NCI-H2227 (cell line): ENCODE measurements around the gene SYNJ2.
"Not testable (repeated sequence)": the region's sequence is repeated elsewhere in the genome, so short reads cannot be mapped to it uniquely, and the experiment has no call there.

Experiments
- DNase-seq: peaks from one replicate; lab custom pipeline; 2025; ENCODE audit not compliant: unreplicated experiment; lab: John Stamatoyannopoulos, UW

Gene SYNJ2, protein sequence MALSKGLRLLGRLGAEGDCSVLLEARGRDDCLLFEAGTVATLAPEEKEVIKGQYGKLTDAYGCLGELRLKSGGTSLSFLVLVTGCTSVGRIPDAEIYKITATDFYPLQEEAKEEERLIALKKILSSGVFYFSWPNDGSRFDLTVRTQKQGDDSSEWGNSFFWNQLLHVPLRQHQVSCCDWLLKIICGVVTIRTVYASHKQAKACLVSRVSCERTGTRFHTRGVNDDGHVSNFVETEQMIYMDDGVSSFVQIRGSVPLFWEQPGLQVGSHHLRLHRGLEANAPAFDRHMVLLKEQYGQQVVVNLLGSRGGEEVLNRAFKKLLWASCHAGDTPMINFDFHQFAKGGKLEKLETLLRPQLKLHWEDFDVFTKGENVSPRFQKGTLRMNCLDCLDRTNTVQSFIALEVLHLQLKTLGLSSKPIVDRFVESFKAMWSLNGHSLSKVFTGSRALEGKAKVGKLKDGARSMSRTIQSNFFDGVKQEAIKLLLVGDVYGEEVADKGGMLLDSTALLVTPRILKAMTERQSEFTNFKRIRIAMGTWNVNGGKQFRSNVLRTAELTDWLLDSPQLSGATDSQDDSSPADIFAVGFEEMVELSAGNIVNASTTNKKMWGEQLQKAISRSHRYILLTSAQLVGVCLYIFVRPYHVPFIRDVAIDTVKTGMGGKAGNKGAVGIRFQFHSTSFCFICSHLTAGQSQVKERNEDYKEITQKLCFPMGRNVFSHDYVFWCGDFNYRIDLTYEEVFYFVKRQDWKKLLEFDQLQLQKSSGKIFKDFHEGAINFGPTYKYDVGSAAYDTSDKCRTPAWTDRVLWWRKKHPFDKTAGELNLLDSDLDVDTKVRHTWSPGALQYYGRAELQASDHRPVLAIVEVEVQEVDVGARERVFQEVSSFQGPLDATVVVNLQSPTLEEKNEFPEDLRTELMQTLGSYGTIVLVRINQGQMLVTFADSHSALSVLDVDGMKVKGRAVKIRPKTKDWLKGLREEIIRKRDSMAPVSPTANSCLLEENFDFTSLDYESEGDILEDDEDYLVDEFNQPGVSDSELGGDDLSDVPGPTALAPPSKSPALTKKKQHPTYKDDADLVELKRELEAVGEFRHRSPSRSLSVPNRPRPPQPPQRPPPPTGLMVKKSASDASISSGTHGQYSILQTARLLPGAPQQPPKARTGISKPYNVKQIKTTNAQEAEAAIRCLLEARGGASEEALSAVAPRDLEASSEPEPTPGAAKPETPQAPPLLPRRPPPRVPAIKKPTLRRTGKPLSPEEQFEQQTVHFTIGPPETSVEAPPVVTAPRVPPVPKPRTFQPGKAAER (N-terminal part only)

GRCh38 chr6:157981395-157982101, at the start of gene SYNJ2:
SYNJ2 (plus strand) TSS chr6:157981863; CDS start chr6:157981962, 99 bp downstream.
- DNase-seq = peak; percentile 71

DNA sequence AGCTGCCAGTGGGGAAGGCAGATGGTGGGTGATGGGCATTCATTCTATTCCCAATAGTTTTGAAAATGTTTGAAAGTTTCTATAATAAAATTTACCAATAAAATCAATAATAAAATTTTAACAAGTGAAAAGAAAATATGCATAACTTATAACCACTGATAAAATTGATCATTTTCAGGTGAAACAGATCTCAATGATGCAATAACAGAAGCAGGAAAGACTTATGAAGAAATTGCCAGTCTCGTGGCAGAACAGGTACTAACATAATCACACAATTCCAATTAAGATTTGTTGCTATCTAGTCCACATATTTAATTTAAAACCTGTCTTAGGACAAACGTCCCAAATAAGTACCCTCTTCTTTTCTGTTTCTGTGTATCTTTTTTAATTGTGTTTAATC, 45.9 kb upstream of the SYNJ2 start:
- no peak for DNase-seq

DNA sequence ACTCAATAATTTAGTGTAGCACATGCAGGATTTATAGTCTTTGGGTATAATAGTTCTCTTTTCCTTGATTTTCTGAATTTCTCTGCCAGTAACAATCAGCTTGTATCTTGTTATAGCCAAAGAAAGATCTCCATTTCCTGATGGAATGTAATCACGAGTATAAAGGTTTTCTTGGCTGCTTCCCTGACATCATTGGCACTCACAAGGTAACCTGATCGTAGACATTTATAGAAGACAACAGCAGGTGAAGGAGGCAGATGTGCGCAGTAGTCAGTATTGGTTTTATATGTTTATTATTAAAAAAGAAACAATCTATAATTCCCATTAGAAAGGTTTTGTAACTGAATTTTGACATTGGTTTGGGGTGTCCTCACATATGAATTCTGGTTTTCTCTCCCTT, 44.3 kb upstream of the SYNJ2 start:
- DNase-seq = no peak

DNA sequence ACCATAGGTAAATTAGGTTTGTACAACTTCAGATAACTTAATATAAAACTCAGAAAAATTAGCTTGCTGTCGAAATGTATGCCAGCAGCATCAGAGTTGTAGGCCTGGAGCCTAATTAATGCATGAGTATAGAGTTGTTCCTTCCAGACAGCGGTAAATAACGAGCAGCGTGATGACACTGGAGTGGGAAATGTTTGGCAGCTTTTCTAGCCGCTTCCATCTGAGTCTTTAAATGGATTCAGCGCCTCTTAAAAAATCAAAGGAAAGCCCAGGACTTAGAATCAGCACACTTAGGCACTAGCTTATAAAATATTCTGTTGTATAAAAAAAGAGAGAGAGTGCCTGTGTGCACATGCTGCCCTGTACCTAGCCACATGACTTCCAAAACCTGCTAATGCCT, 43.7 kb upstream of the SYNJ2 start:
- no peak for DNase-seq

DNA sequence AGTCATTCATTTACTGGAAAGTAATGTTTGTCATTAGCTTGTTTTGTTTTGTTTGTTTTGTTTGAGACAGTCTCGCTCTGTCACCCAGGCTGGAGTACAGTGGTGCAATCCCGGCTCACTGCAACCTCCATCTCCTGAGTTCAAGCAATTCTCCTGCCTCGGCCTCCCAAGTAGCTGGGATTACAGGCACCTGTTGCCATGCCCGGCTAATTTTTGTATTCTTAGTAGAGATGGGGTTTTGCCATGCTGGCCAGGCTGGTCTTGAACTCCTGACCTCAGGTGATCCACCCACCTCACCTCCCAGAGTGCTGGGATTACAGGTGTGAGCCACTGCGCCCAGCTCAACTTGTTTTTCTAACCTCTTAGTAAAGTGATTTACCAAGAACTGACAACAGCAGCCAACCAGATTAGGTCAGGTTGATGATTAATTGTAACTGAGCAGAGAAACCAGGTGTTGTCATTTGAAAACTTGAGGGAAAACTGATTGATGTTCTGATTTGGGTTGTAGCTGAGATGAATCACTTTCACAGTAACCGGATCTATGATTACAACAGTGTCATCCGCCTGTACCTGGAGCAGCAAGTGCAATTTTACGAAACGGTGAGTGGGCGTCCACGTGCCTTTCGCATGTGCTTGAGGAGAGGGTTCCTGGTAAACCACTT, 41.2 kb upstream of the SYNJ2 start:
- DNase-seq = not testable (repeated sequence)

DNA sequence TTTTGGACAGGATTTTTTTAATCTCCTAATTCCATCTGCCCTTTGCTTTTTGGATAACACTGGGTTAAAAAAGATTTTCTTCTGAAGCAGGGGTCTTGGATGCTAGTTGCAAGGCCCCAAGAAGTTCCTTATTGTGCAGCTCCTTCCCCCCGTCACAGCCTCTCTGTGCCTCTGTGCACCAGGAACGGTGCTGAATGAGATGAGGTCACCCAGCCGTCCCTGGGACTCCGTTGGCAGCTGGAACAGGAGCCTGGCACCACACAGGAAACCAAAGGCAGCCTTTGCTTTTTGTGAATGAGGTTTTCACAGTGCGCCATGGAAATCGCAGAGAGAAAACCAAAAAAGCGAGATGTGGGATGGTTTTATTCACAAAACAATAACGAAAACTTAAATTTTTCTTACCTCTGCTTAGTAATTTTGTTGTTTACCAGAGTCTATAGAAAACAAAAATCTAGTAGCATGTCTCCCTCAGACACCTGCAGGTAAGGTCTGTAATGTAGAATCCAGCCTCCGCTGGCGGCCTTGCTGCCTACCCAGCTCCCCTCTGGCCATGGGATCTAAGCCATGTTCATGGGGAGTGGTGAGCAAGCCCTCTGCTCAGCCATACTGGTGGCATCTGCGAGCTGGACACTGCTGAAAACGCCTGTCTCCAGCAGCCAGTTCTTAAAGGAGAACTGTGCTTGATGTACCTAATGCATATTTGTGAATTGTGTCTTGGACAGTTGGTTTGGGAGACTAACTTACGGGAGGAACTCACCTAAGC, 40.4 kb upstream of the SYNJ2 start:
- no peak for DNase-seq

- no peak for DNase-seq
These were observed 39.3 kb upstream of the SYNJ2 start for GRCh38 chr6:157942351-157942750.

- no peak for DNase-seq
These were observed 38.3 kb upstream of the SYNJ2 start for GRCh38 chr6:157943249-157943963.

- no peak for DNase-seq
These were observed 37.7 kb upstream of the SYNJ2 start for GRCh38 chr6:157943964-157944283.

DNA sequence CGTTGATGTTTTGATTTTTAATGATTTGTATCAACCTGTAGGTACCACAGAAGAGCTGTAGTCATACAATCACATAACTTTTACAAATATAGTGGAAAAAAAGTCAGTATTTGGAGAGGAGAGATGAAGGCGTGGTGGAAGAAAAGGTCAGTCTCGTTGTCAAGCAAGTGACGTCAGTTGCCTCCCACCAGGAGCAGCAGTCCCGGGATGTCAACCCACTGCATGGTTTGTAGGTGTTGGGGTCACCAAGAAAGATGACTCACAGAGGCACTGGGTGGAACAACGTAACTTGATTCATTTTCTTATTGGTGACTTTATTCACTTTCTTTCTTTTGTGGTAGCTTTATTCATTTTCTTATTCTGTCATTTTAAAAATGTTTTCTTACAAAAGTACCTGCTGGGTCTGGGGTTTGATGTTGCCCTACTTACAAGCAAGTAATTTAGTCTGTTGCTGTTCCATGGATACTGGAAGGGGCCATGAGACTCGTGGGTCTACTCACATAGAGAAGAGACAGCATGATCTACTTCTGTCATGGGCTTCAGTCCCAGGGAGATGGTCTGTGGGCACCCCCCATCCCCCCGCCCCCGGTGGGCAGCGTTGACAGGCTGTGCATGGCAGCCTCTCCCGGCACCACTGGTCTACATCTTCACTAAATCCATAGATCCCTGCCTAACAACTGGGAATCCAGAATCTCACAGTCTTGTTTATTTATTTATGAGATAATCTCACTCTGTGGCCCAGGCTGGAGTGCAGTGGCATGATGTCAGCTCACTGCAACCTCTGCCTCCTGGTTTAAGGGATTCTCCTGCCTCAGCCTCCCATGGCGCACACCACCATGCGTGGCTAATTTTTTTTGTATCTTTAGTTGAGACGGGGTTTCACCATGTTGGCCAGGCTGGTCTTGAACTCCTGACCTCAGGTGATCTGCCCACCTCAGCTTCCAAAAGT, 36.4 kb upstream of the SYNJ2 start:
- no peak for DNase-seq

DNA sequence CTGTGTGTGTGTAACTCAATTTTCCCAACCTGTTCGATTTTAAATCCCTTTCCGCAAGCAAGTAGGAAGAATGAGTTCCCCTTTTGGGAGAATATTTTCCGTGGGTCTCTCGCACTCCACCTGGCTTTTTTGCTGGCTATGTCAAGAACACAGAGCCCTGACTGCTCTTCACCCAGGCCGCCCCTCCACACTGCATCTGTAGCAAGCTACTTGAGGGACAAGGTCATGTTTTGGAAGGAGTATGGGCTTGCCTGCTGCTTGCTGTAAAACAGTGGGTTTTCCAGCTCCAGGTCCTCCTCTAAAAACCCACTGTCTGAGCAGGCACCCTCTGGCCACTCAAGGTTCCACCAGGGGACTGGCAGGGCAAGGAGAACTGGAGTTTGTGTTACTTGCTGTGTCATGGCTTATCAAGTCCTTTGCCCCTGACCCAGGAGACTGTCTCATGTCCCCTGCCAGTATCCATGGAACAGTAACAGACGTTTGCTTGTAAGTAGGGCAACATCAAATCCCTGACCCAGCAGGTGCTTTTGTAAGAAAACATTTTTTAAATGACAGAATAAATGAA, 35.5 kb upstream of the SYNJ2 start:
- no peak for DNase-seq

DNA sequence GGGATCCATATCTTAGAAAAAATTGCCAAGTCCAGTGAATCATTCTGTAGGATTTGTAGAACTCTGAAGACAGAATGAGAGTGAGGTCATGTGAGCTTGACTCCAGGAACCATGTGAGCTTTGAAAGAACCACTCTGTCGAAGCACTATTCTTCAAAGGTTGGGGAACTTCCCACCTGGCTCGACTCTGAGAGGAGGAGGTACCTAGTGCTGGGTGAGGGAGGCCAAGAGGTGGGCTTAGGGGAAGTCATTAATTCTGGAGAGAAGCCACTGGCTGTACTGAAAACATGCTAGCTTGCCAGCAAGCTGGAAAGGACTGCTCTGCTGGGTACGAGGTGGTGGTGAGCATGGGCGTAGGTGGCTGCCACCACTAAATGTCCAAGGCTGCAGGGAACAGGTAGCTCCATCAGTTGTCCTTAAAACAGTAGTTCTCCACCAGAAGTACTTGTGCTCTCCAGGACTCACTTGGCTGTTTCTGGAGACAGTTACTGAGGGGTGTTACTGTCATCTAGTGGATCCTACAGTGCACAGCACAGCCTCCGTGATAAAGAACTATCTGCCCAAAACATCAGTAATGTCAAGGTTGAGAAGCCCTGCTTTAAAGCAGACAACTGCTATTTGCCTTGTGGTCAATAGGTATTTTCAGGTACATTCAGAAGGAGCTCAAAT, 34.7 kb upstream of the SYNJ2 start:
- no peak for DNase-seq

- DNase-seq = not testable (repeated sequence)
These were observed 30.8 kb upstream of the SYNJ2 start for GRCh38 chr6:157950899-157951298.

DNA sequence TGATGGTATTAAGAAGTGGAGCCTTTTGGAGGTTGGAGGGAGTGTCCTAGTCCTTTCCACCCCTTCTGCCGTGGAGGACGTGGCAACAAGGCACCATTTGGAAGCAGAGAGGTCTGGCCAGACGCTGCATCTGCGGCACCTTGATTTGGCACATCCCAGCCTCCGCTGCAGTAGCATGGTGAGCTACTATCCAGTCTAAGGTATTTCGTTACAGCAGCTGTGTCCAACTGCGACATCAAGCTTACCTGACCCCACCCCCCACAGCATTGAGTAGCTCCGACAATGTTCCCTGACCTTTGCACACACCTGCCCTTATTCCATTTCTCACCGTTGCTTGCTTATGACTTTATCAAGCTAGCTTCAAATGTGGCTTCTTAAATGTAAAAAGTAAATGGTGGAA, 29.8 kb upstream of the SYNJ2 start:
- DNase-seq = no peak

DNA sequence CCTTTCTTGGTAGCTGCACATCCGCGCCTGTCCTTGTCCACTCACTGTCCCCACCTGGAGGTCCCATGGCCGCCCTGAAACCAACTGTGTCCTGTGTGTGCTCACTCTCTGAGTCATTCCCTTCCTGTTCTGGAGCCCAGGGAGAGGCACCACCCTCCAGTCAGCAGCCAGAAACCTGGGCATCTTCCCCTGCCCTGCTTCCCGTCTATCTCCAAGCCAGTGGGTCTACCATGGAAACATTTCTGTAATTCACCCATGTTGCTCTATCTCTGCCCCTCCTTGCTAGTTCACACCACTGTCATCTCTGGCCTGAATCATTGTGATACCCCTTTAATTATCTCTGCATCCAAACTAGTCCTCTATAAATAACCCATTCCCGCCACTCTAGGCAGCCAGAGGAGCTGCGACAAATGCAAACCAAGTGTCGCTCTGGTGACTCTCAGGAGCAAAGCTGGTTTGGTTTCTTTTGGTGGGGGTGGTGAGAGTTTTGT, 28.8 kb upstream of the SYNJ2 start:
- no peak for DNase-seq

GRCh38 chr6:157953580-157954091, 28.0 kb upstream of the SYNJ2 start:
- DNase-seq = no peak
